H1 (cell line): Measurements from ENCODE around the gene KYNU. TPM values are rescaled to one million over a fixed set of nuclear protein-coding genes. Genes with fewer than 3 reads are reported as not detected.

Experiments used
- CTCF ChIA-PET: fragments of 300-600 bp; sonication (Branson Sonifier 250); formaldehyde crosslinking; loops from one replicate; lab custom pipeline; 2021; ENCODE audit not compliant: partially characterized antibody; lab: Charles Lee
- POLR2A ChIA-PET: fragments of 300-600 bp; sonication (Branson Sonifier 250); formaldehyde crosslinking; loops from one replicate; lab custom pipeline; 2021; ENCODE audit warnings: inconsistent platforms; ENCODE audit not compliant: partially characterized antibody; lab: Charles Lee
- DNase-seq, 2 experiments: peaks; one replicate each; pipeline versions ENCODE4 v3.0.0 to v3.0.0-alpha.2; 2010 to 2022; ENCODE audit warnings: low spot score in 2 of 2, low read depth in 1 of 2, mixed read lengths in 1 of 2
- FAIRE-seq: peaks from 2 replicates; lab custom pipeline; 2011; peaks lifted over from hg19 to GRCh38; lab: Jason Lieb, UNC
- H2AFZ ChIP-seq: 2 replicates; pipeline ENCODE4 v1.8.1; 2012; ENCODE audit warnings: low read length, inconsistent platforms
- H2AK5ac ChIP-seq: 2 replicates; pipeline ENCODE4 v1.6.1; 2013; ENCODE audit warnings: low read depth, low read length
- H2BK120ac ChIP-seq: replicated peaks from 2 replicates; pipeline ENCODE3; 2013; ENCODE audit warnings: low read depth, low read length, inconsistent platforms
- H2BK12ac ChIP-seq: 2 replicates; pipeline ENCODE4 v1.6.1; 2013; ENCODE audit warnings: low read depth, low read length
- H2BK15ac ChIP-seq: 2 replicates; pipeline ENCODE4 v1.6.1; 2013; ENCODE audit warnings: low read length
- H2BK20ac ChIP-seq: 2 replicates; pipeline ENCODE4 v1.6.1; 2013; ENCODE audit warnings: low read length
- H2BK5ac ChIP-seq: 2 replicates; pipeline ENCODE4 v1.6.1; 2013; ENCODE audit warnings: low read depth, low read length
- H3K14ac ChIP-seq: 2 replicates; pipeline ENCODE4 v1.6.1; 2013; ENCODE audit warnings: inconsistent platforms; ENCODE audit not compliant: insufficient read length
- H3K18ac ChIP-seq: 2 replicates; pipeline ENCODE4 v1.6.1; 2013; ENCODE audit warnings: low read length; ENCODE audit errors: extremely low read depth
- H3K23ac ChIP-seq: 2 replicates; pipeline ENCODE4 v1.6.1; 2013; ENCODE audit warnings: inconsistent platforms; ENCODE audit not compliant: insufficient read length
- H3K23me2 ChIP-seq: 2 replicates; pipeline ENCODE4 v1.6.1; 2013; ENCODE audit warnings: low read depth, low read length
- H3K27ac ChIP-seq: 2 replicates; pipeline ENCODE4 v1.6.1; 2011; ENCODE audit warnings: low read depth, low read length, inconsistent platforms
- H3K27me3 ChIP-seq, 4 experiments: replicated peaks in 1 of 4; 1 replicate in 1 of 4; 2 replicates in 3 of 4; pipeline versions ENCODE4 v1.6.1 to v1.8.1; 2011 to 2013; ENCODE audit warnings: low read length in 3 of 4, mild to moderate bottlenecking in 3 of 4, inconsistent platforms in 2 of 4, mixed read lengths in 2 of 4, moderate library complexity in 1 of 4; ENCODE audit not compliant: control insufficient read depth in 3 of 4, insufficient read depth in 3 of 4; ENCODE audit errors: extremely low read depth in 1 of 4
- H3K36me3 ChIP-seq, 4 experiments: 2 replicates each; pipeline versions ENCODE4 v1.6.1 to v1.8.1; 2011 to 2013; ENCODE audit warnings: mild to moderate bottlenecking in 4 of 4, low read length in 3 of 4, moderate library complexity in 2 of 4, control low read depth in 1 of 4, inconsistent platforms in 1 of 4; ENCODE audit not compliant: insufficient read depth in 4 of 4, control insufficient read depth in 2 of 4
- H3K4ac ChIP-seq: replicated peaks from 2 replicates; pipeline ENCODE3; 2013; ENCODE audit warnings: low read length, low read depth, mixed read lengths, inconsistent platforms; ENCODE audit not compliant: insufficient read length
- H3K4me1 ChIP-seq, 4 experiments: replicated peaks in 1 of 4; 1 replicate in 1 of 4; 2 replicates in 3 of 4; pipeline versions ENCODE4 v1.6.1 to v1.8.1; 2011 to 2013; ENCODE audit warnings: low read length in 3 of 4, inconsistent platforms in 2 of 4, mixed read lengths in 1 of 4; ENCODE audit not compliant: insufficient read depth in 4 of 4, control insufficient read depth in 3 of 4
- H3K4me2 ChIP-seq, 2 experiments: 2 replicates each; pipeline versions ENCODE4 v1.6.1 to v1.8.1; 2011 to 2013; ENCODE audit warnings: low read depth in 2 of 2, low read length in 2 of 2, control low read depth in 1 of 2, inconsistent platforms in 1 of 2, mild to moderate bottlenecking in 1 of 2; ENCODE audit not compliant: insufficient read depth in 1 of 2
- H3K4me3 ChIP-seq, 4 experiments: fragments of 200-600, 300-600 bp in 1 of 4; sonication (generic), shearing (Covaris generic), sonication (Bioruptor Twin) in 1 of 4; 2 replicates each; pipeline versions ENCODE4 v1.5.1 to v1.8.1; 2011 to 2016; ENCODE audit warnings: low read length in 4 of 4, low read depth in 3 of 4, control low read depth in 2 of 4, inconsistent platforms in 2 of 4, mild to moderate bottlenecking in 2 of 4, mixed read lengths in 1 of 4, moderate library complexity in 1 of 4; ENCODE audit not compliant: insufficient read depth in 2 of 4; ENCODE audit errors: extremely low read depth in 1 of 4
- H3K56ac ChIP-seq: replicated peaks from 2 replicates; pipeline ENCODE3; 2013; ENCODE audit warnings: low read depth, mild to moderate bottlenecking, mixed read lengths, low read length, inconsistent platforms; ENCODE audit not compliant: insufficient read length
- H3K79me1 ChIP-seq: 2 replicates; pipeline ENCODE4 v1.6.1; 2013; ENCODE audit warnings: low read depth, low read length, control low read depth
- H3K79me2 ChIP-seq, 2 experiments: 2 replicates each; pipeline versions ENCODE4 v1.6.1 to v1.8.1; 2012 to 2013; ENCODE audit warnings: low read length in 2 of 2, mild to moderate bottlenecking in 2 of 2, inconsistent platforms in 1 of 2; ENCODE audit not compliant: insufficient read depth in 2 of 2, control insufficient read depth in 1 of 2
- H3K9ac ChIP-seq, 4 experiments: replicated peaks in 1 of 4; 1 replicate in 1 of 4; 2 replicates in 3 of 4; pipeline versions ENCODE4 v1.6.1 to v1.8.1; 2011 to 2013; ENCODE audit warnings: low read depth in 3 of 4, low read length in 3 of 4, control low read depth in 2 of 4, mild to moderate bottlenecking in 2 of 4, moderate library complexity in 2 of 4, inconsistent platforms in 1 of 4; ENCODE audit errors: extremely low read depth in 1 of 4
- H3K9me3 ChIP-seq, 2 experiments: 2 replicates each; pipeline versions ENCODE4 v1.6.1 to v1.8.1; 2012 to 2013; ENCODE audit warnings: mild to moderate bottlenecking in 2 of 2, moderate library complexity in 2 of 2, control low read depth in 1 of 2, inconsistent platforms in 1 of 2, low read depth in 1 of 2, low read length in 1 of 2, mixed read lengths in 1 of 2; ENCODE audit not compliant: insufficient read depth in 2 of 2
- H4K20me1 ChIP-seq, 2 experiments: replicated peaks in 1 of 2; 2 replicates each; pipeline versions ENCODE3 to v1.8.1; 2011 to 2013; ENCODE audit warnings: inconsistent platforms in 2 of 2, low read length in 2 of 2, mild to moderate bottlenecking in 1 of 2; ENCODE audit not compliant: insufficient read depth in 2 of 2, control insufficient read depth in 1 of 2
- H4K5ac ChIP-seq: 2 replicates; pipeline ENCODE4 v1.6.1; 2013; ENCODE audit warnings: low read length, low read depth, mixed read lengths, inconsistent platforms; ENCODE audit not compliant: insufficient read length
- H4K8ac ChIP-seq: 2 replicates; pipeline ENCODE4 v1.8.0; 2013; ENCODE audit warnings: mild to moderate bottlenecking, moderate library complexity, low read length, inconsistent platforms; ENCODE audit not compliant: insufficient read depth; ENCODE audit errors: extremely low read depth
- H4K91ac ChIP-seq: replicated peaks from 2 replicates; pipeline ENCODE3; 2013; ENCODE audit warnings: low read length, mixed read lengths, inconsistent platforms; ENCODE audit not compliant: insufficient read length
- CREB1 ChIP-seq: IDR thresholded peaks from 2 replicates; pipeline ENCODE4 v1.6.1; 2012; ENCODE audit warnings: inconsistent platforms
- FOSL1 ChIP-seq: IDR thresholded peaks from 2 replicates; pipeline ENCODE4 v1.6.1; 2011; ENCODE audit warnings: mild to moderate bottlenecking, low read depth, low read length, moderate library complexity; ENCODE audit not compliant: insufficient read depth
- GABPA ChIP-seq: IDR thresholded peaks from 2 replicates; pipeline ENCODE4 v1.6.1; 2011; ENCODE audit warnings: mild to moderate bottlenecking, low read length, moderate library complexity, borderline replicate concordance; ENCODE audit not compliant: insufficient read depth
- KDM5A ChIP-seq: fragments of 200-600 bp; IDR thresholded peaks from 2 replicates; pipeline ENCODE4 v1.7.1; 2012; ENCODE audit warnings: mild to moderate bottlenecking, low read length, inconsistent platforms, mixed read lengths
- NRF1 ChIP-seq: IDR thresholded peaks from 2 replicates; pipeline ENCODE4 v1.6.1; 2011; ENCODE audit warnings: mild to moderate bottlenecking, low read depth, low read length, improper control_type of control experiment
- POU5F1 ChIP-seq: IDR thresholded peaks from 2 replicates; pipeline ENCODE4 v1.6.1; 2011; ENCODE audit warnings: low read depth, mild to moderate bottlenecking, low read length, moderate library complexity
- RFX5 ChIP-seq: IDR thresholded peaks from 2 replicates; pipeline ENCODE4 v1.6.1; 2011; ENCODE audit warnings: low read depth, low read length, improper control_type of control experiment, borderline replicate concordance
- SIN3A ChIP-seq, 2 experiments: IDR thresholded peaks in 1 of 2; conservative IDR thresholded peaks in 1 of 2; 2 replicates each; pipeline ENCODE4 v1.6.1; 2011 to 2012; ENCODE audit warnings: low read length in 2 of 2, improper control_type of control experiment in 1 of 2, low read depth in 1 of 2, mild to moderate bottlenecking in 1 of 2
- ZNF274 ChIP-seq: IDR thresholded peaks from 2 replicates; pipeline ENCODE4 v1.7.0; 2012; ENCODE audit warnings: low read length, borderline replicate concordance; ENCODE audit errors: extremely low read depth
- WGBS, 2 experiments: shearing (Covaris generic) in 1 of 2; methylation state at CpG; one replicate each; pipeline versions ENCODE4 v1.1.6 to v1.1.7; 2013 to 2015; ENCODE audit warnings: low lambda C conversion rate in 2 of 2, mixed read lengths in 2 of 2, inconsistent platforms in 1 of 2, low coverage in 1 of 2, missing lambda C conversion rate in 1 of 2; ENCODE audit not compliant: insufficient replicate concordance in 2 of 2, insufficient coverage in 1 of 2, insufficient read length in 1 of 2; ENCODE audit errors: extremely low coverage in 1 of 2, missing lambda C conversion rate in 1 of 2; 5-methylcytosine and 5-hydroxymethylcytosine counted together
- polyA plus RNA-seq, 7 experiments: library from polyadenylated mRNA; depleted of rRNA in 3 of 7; stranded (reverse) in 5 of 7; unstranded in 2 of 7; fragments of >200 nt in 5 of 7; fragments of 200-250 nt in 2 of 7; gene quantifications; 1 replicate in 5 of 7; 2 replicates in 1 of 7; 4 replicates in 1 of 7; pipeline versions ENCODE4 v1.2.1 to v1.2.3, GENCODE V29; 2011 to 2013; ENCODE audit warnings: missing spikeins in 2 of 7, mixed read lengths in 2 of 7
- total RNA-seq: library from RNA; stranded (reverse); fragmentation: NEBNext Ultra II Directional; extraction: Animal tissue kit (Norgen Biotek cat#: 25700); gene quantifications from 2 replicates; pipeline ENCODE4 v1.2.1, GENCODE V29; 2021

Gene KYNU
- total and polyA plus RNA-seq, 2 of the 8 experiments (the other 6 are each of a cell fraction or from before 2014, with no cell fraction given), result 0.09 to 0.13 TPM

- Histone ChIP-seq H3K79me2 (no peaks in the 10 kb centered on the region), H3K4me1 (no peaks in the 10 kb centered on the region), H3K9ac (no peak overlapping the region), H3K4me3 (no peak overlapping the region), H4K8ac (no peak overlapping the region), H3K4ac (no peak overlapping the region), H3K79me1 (no peaks in the 10 kb centered on the region), H3K27me3 (no peaks in the 10 kb centered on the region), H2AFZ (no peak overlapping the region), H3K23me2 (no peaks in the 10 kb centered on the region), H3K4me2 (no peak overlapping the region), H3K14ac (no peak overlapping the region), H4K91ac (no peak overlapping the region), H3K27ac (no peak overlapping the region), H2BK5ac (no peak overlapping the region), H2BK20ac (no peak overlapping the region), H4K5ac (no peak overlapping the region), H3K18ac (no peak overlapping the region), H2BK15ac (no peak overlapping the region), H3K9me3 (no peaks in the 10 kb centered on the region; a peak in 1 of 4 replicates), H3K56ac (no peak overlapping the region), H3K36me3 (no peaks in the 10 kb centered on the region), H3K23ac (no peak overlapping the region), H4K20me1 (no peaks in the 10 kb centered on the region), H2BK12ac (no peak overlapping the region), H2BK120ac (no peak overlapping the region), H2AK5ac (no peak overlapping the region)
- ChIA-PET CTCF (interaction anchor here (0.8 to 1.7 kb wide), 3 partner anchors 11 to 174 kb away, joined by 3 to 4 read pairs (median 3); no protein-coding TSS in a partner anchor), POLR2A (no interaction called here)
- DNase-seq (no peak), FAIRE-seq (no peak)
- no peak for TF ChIP-seq RFX5
- no peak for TF ChIP-seq NRF1
- no peak for TF ChIP-seq CREB1
- TF ChIP-seq KDM5A, result no peak
- TF ChIP-seq POU5F1, result no peak
- TF ChIP-seq ZNF274, result no peak
- no peak for TF ChIP-seq FOSL1
- no peak for TF ChIP-seq SIN3A (conservative IDR thresholded peaks at IDR 0.05 in 1 of 2, IDR thresholded peaks at IDR 0.05 in 1 of 2; ENCODE audit: low read depth in 1 of 2, low read length in 2 of 2)
- no peak for TF ChIP-seq GABPA
- 96% methylated on average over 1 of the region's 1 CpG; no CpG with 5 or more reads in 1 of the 2 experiments for WGBS, 2 experiments
Measured at GRCh38 chr2:143085125-143085784, 207.8 kb downstream of the KYNU start.
